ENCODE data around the gene MINDY4.

MINDY4 gene

DNA sequence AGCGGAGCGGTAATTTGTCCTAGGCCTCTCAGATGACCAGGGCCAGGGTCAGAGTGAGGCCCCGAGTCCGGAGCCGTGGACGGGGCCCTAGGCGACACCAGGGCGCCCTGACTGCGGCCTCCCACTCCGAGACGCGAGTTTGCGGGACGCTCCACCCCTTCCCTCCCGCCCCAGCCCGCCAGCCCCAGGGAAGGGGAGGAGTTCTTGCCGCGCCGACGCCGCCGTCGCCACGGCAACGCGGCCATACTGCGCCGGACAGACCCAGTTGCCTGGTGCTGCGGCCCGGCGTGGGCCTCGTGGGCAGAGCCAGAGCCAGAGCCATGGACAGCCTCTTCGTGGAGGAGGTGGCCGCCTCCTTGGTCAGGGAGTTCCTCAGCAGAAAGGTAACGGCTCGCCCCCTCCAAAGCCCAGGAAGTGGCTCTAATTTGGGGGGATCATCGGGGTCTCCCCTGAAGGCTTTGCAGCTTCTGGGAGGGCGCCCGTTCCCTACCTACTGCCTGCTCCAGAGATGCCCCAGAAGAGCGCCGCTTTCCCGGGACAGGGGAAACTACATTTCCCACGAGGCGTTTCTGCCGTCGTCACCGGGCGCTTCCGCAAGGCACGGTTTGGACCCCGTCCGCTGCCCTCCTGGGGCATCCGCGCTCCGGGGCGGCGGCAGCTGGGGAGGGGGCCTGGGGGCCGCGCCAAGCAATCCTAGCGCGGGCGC lies at the start of gene MINDY4:
Gene MINDY4, plus strand, starts transcription at position 244 of the 706 bp plus-strand sequence. Its CDS starts 77 bp downstream, at position 321.
- DNase-seq (ENCODE audit: low spot score), result peak; percentile 96

DNA sequence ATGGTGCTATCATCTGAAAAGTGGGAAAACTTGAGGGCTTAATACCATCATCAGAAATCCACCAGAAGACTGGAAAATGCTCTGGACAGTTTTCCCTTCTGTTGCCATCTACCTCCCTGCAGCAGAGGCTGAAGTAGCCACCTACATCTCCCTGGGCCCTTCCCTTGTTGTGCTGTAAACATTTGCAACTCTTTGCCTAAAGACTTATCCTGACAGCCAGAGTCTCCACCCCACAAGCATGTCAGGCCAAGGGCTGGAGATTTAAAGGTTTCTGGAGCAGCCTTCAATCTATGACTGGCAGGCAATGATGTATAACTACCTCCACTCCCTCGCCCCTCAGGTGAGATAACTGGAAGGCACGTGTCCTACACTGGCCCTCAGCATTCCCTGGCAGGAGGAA lies 49.0 kb upstream of the MINDY4 start:
- DNase-seq (ENCODE audit: low spot score), result no peak

DNA sequence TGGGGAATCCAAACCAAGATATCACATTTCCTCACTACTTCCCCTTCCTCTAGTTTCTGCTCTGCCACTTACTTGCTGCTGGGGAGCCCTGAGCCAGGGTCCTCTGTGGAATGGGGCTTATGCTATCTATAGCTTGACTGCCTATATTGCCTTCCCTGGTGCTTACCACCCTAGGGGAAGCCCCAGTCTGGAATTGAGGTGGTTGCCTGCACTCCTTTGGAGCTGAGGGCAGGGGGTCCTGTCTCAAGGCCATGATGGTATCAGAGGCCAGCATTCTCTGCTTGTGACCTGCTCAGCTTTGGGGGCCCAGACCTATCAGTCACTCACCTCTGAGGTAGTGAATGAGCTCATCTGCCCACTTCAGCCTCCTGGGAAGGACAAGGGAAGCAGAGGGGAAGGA lies 48.5 kb upstream of the MINDY4 start:
- no peak for DNase-seq (ENCODE audit: low spot score)

DNA sequence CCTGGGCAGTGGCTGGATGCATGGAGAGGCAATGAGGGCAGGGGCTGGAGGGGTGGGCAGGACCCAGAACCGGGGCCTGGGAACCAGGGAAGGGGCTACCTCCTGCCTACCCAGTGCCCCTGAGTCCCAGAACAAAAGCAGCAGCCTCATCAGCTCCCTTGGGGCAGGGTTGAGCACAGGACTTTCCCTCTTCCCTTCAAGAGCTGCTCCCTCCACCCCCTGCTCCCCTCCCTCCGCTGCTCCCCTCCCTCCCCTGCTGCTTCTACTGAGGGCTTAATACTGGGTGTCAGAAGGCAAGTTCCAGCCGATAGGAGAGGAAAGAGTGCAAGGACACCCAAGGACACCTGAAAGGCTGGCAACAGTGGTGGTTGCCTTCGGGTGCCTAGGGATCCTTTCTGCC lies 47.4 kb upstream of the MINDY4 start:
- DNase-seq (ENCODE audit: low spot score), result no peak

DNA sequence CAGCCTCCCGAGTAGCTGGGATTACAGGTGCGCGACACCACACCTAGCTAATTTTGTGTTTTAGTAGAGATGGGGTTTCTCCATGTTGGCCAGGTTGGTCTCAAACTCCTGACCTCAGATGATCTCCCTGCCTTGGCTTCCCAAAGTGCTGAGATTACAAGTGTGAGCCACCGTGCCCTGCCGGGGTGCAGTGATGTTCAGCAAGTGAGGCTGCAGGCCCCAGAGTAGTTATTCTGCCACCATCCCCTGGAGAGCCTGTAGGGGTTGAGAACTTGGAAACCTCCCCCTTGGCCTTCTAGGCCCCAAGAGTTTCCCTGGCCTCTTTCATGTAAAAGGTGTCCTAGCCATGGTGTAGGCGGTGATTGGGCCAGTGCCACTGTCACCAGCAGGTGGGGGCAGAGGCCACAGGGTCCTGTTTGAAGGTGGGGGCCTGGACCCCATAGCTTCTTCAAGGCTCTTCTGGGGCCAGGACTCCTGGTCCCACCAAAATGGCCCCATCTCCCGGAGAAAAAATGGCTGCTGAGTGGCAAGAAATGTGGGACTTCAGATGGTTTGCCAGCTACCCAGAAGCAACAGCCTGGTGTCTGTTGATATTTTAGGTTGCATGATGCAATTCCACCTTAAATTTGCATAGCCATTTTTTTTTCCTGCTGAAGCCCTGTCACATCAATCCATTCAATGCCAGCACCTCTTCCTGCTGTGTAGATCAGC lies 44.8 kb upstream of the MINDY4 start:
- no peak for DNase-seq (ENCODE audit: low spot score)

DNA sequence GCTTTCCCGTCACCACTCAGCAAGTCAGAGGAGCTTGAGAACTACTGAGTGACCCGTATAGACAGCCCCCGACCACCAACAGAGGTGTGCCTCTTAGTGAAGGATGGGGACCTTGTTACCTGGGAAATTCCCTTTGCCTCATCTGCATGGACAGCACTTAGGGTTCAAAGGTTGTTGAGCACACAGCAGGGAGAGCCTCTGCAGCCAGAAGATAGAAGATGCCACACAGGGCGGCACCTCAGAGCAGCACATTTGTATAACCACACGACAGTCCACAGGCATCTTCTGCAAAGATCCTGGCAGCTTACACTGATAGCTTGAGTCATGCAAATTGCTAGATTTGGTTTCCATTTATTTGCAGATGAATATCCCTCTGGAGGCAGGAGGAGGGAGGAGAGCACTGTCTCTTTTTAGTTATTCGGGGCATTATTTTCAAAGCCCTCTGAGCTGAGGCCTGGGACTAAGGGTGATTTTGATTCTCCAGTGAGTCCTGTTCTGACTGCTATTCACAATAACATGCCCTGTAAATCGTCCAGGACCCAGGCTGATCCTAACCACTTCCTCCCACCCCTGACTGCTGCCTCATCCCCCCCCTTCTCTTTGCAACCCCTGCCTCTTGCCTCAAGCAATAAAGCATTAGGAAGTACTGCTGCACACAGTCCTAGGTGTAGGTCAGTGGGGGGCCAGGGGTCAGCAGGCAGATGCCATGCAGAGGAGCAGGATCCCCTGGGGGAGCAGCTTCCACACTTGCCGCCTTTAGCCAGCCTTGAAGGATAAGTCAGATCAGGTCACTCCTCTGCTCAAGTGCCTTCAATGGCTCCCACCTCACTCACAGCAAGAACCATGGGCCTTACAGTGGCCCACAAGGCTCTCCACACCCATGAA lies 43.9 kb upstream of the MINDY4 start:
- DNase-seq (ENCODE audit: low spot score), result peak; percentile 74

DNA sequence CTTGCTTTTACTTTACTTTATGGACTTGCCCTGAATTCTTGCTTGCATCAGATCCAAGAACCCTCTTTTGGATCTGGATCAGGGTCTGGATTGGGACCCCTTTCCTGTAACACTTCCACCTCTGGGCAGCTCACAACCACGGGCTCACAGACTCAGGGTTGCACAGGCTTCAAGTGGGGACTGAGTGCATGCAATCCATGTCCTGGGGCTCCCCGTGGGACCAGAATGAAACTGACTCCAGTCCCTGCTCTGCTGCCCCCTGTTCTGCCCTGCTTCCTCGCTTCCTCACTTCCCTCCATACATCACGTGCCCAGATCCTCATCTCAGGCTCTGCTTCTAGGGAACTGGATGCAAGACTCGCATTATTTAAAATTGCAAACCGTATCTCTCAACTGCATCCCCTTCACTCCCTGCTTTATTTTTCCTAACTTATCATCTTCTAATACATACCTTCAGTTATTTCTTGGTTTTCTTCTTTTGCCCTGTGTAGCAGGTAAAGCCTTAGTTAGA lies 42.6 kb upstream of the MINDY4 start:
- no peak for DNase-seq (ENCODE audit: low spot score)

DNA sequence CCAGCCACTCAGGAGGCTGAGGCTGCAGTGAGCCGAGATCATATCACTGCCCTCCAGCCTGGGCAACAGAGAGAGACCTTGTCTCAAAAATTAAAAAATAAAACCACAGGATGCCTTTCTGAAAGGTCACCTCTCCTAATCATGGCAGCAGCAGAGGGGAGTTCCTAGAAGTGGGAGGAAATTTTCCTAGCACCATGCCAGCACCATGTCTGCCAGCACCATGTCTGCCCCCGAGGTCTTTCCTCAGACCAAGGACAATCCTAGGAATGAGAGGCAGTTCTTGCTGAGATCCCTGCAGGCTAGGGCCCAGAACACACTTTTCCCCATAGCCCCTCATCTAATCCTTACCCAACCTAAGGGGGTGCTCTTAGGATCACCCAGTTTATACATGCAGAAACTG lies 41.6 kb upstream of the MINDY4 start:
- DNase-seq (ENCODE audit: low spot score), result no peak

DNA sequence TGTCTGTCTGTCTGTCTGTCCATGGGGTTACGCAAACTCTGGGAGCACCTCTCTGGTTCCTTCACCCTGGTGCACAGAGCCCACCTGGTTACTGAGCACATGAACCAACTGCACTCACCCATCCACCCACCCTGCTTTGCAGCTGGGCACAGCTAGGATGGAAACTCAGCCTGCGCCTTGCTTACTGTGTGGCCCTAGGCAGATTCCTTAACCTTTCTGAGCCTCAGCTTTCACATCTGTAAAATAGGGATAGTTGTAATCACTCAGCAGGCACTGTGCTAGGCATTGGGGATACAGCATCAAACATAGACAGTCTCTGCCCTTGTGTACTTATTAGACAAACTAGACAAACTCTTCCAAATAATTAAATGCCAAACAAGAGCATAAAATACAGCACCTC lies 41.1 kb upstream of the MINDY4 start:
- no peak for DNase-seq (ENCODE audit: low spot score)

DNA sequence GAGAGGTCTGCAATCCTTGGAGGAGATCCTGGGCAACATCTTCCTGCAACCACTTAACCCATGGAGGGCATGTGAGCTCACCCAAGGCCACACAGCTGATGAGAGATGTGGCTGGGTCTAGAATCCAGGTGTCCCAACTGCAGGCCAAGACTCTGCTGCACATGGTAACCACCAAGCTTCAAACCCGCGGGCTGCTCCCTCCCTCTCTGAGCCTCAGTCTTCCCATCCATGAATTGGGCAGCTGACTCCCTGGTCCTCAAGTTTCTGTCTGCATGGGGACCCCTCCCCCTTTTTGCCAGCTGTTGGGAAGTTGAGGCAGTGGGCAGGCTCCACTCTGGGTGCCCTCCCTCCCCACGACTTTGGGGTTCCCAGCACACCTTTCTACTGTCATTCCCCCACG lies 40.2 kb upstream of the MINDY4 start:
- no peak for DNase-seq (ENCODE audit: low spot score)

DNA sequence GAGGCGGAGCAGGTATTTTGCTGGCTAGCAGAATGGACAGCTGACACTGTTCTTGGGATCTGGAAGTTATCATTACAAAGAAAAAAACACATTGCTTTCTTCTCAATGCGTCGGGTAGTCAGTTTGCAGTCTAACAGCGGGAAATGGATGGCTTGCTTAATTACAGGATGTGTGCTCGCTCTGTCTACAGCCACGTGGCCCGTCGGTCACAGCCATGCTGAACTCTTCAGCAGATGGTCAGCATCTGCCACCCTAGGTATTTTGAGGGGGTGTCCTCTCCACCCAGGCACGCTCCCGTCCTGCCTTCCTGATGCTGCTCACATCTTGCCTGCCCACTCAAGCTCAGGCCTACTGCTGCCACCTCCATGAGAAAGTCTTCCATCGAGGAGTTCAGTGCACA lies 39.6 kb upstream of the MINDY4 start:
- DNase-seq (ENCODE audit: low spot score), result no peak

DNA sequence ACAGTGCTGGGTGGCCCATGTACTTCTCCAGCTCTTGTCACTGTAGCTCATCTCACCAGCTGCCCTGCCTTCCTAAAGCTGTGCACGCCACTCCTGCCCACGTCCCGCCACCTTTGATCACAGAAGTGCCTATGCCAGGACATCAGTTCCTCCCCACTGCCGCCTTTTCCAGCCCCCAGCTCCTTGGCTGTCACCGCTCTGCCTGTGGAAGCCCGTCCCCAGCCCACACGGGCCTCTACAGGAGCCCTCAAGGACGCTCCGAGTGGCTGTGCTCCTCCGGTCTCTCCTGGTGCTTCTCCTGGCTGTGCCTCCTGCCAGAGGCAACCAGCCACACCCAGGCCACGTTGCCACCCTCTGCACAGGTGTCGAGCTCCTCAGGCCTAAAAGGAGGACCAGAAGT lies 38.6 kb upstream of the MINDY4 start:
- DNase-seq (ENCODE audit: low spot score), result no peak

DNA sequence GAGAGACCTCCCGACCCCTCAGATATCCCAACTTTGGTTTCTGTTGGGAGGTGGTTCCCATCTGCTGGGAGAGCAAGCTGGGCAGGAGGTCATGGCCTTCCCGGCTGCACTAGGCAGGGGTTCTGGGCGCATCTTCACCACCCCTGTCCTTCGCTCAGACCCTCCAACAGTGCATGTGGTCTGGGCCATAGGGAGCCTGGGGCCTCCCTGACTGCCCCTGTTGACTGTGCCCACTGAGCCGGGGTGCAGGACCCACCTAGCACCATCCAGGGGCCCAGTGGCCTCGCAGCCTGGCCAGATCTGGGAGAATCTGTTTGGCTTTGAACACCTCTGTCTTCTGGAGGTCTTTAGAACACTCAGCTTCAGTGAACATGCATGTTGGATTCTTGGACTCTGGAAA lies 38.0 kb upstream of the MINDY4 start:
- DNase-seq (ENCODE audit: low spot score), result no peak

DNA sequence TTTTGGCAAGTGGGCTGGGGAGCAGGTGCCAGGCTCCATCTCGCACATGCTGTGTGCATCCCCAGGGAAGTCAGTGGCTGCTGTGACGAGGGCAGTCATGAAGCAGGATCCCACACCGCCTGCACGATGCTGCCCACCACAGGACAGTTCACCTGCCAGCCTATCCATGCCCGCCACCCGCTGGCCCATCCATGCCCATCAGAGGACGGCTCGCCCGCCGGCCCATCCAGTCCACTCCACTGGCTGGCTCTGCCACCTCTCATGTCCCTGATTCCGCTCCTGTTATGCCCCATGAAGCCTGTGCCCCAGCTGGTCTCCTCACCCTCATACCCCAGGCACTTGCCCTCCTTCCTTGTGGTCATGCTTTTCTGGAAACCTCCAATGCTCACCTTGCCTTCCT lies 37.5 kb upstream of the MINDY4 start:
- no peak for DNase-seq (ENCODE audit: low spot score)

DNA sequence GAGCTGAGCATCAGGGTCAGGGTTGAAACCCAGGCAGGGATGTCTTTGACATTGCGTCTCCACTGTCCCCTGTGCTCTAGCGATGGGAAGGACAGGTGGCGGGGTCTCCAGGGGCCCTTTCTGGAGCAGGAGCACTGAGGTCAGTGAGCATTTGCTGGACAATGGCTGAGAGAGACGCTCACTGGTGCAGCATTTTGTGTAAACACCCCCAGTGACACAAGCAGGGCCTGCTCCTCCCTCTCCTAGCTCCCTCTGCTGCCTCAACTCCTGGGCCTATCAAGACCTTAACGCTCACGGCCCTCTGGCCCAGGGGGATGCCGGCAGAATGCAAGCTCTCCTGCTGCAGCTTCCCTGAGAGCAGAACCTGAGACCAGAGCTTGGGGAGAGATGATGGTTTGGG lies 36.7 kb upstream of the MINDY4 start:
- no peak for DNase-seq (ENCODE audit: low spot score)

DNA sequence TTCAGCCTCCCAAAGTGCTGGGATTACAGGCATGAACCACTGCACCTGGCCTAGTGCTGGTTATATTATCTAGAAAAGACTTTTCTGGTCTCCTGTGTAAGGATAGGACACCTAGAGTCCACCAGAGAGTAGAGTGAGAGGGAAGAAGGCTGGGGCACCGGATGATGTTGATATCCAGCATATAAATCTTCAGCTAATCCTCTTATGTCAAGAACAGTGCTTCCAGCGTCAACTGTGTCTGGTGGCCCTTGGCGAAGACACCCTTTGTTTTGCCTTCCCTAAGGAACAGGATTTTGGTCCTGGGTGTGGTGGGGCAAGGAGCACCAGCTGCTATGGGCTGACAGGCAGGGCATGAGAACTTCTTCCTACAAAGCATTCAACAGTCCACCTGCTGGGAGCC lies 35.6 kb upstream of the MINDY4 start:
- DNase-seq (ENCODE audit: low spot score), result no peak

DNA sequence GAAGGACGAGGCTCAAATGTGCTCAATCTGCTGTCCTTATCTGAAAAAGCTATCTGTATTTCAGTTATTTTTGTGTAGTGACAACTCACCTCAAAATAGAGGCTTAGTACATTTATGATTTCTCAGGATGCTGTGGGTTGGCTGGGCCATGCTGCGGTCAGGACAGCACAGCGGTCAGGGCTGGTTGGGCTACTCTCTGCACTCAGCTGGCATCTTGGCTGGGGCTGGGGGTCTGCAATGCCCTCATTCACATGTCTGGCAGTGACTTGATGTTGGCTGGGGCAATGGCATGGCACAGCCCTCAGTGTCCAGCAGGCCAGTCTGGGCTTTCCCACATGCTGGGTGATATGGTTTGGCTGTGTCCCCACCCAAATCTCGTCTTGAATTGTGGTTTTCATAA lies 34.9 kb upstream of the MINDY4 start:
- no peak for DNase-seq (ENCODE audit: low spot score)

DNA sequence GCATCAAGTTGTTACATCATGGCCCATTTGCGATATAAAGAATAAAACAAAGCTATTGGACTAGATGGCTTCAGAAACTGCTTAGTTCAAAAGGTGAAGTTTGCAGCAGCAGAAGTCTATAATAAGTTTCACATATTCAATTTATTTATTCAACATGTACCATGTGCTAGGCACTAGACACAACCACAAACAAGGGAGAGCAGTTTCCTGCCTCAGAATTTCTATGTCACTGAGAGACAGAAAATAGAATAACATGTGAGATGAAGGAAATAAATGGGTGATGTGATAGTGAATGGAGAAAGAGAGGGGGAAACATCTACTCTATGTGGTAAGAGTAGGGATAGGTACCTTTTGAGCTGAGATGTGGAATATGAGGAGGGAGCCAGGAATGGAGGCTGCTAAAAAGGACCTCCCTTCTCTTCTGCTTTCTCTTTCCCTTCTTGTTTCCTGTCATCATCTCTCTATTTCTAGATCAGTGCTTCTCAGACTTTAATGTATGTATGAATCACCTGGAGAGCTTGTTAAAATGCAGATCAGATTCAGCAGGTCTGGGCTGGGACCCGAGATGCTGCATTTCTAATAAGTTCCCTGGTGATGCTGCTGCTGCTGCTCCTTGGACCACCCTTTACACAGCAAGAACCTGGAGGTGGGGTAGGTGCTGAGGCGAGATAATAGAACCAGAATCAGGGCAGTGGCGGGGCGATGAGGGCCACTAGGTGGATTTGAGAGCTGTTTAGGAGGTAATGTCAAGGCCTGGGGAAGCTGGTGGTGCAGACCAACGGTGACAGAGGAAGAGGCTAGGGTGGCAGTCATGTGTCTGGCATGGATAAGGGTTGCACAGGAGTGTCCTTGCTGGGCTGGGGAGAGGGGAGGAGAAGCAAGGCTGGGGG lies 32.9 kb upstream of the MINDY4 start:
- no peak for DNase-seq (ENCODE audit: low spot score)

DNA sequence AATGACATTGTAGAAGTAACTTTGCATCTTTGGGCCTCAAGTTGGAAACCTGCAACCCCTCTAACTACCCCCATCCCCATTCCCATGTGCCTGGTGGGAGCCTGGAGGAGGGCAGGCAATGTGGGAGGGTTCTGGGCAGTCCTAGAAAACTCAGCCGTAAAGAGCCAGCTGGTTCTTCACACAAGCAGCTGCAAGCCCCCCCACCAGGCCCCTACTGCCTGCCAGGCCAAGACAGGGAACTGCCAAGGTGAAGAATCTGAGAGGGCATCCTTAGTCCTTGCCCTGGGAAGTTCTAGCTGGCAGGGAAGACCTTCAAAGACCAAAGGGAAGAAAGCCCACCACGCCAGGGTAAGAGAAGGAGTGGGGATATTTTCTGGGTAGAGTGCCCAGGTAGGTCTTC lies 31.5 kb upstream of the MINDY4 start:
- DNase-seq (ENCODE audit: low spot score), result no peak

DNA sequence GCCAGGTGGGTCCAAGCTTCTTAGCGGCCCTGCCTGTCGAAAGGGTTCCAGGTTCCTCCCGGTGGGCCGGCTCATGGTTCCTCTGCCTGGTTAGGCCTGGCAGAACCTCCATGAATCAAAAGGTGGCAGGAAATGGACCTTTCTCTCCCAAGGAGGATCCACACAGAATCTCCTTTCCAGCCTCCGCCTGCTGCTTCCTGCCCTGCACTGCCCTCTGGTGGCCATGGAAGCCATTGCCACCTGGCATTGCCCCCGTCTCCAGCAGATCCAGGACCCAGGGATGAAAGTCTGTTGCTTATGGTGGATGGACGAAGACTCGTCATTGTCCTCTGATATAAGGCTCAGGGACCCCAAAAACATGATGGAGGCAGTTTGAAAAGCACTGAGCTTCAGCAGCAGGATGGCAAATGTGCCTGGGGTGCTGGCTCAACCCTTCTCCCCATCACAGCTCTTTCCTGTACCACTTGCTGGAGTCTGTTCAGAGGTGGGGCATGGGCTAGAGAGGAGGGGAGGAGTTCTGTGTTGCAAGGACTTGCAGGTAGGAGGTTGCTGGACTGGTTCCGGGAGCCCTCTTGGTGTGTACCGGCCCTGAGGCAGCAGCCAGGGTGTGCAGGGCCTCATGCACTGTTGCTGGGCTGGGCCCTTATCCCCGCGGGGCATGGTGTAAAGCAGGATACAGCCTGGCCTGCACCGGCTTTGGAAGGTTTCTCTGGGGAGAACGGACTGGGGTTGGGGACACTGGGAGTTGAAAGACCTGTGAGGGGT lies 30.6 kb upstream of the MINDY4 start:
- DNase-seq (ENCODE audit: low spot score), result peak; percentile 92

DNA sequence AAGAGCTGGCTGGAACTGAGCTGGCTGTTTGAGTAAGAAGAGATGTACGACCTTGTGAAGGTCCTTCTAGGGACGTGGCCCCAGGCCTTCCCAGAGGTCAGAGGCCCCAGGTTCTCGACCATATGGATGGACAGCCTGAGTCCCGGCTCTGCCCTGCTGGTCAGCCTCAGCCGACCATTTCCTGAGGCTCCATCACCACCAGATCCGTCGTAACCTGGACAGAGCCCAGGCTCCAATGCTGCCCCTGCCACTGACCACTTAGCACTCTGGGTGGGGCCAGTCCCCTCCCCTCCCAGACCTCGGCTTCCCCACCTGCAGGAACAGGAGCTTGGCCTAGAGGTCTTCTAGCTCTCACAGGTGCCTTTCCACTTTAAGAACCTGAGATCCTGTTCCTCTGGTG lies 29.9 kb upstream of the MINDY4 start:
- DNase-seq (ENCODE audit: low spot score), result no peak

All from AG20443 (cell line).